Ramos (cell line): ENCODE results near the gene FBXW7.

Experiments
- in situ Hi-C: fragments of 300-500 bp; cut with MboI; formaldehyde crosslinking; loops from one replicate; pipeline ENCODE4 v1.14.3; 2022; ENCODE audit warnings: low sequenced_read_pairs; ENCODE audit not compliant: unreplicated experiment

The FBXW7 gene

GRCh38 chr4:152389359-152389758, 146.5 kb downstream of the FBXW7 start:
- in situ Hi-C loops, result no loop called here

GRCh38 chr4:152385551-152385950, 150.3 kb downstream of the FBXW7 start:
- in situ Hi-C loops, result no loop called here

- in situ Hi-C loops, result no loop called here
Measured at GRCh38 chr4:152382057-152382785, 153.7 kb downstream of the FBXW7 start.

- in situ Hi-C loops, result no loop called here
Measured at GRCh38 chr4:152380919-152381318, 155.0 kb downstream of the FBXW7 start.

- in situ Hi-C loops, result no loop called here
Measured at GRCh38 chr4:152380185-152380584, 155.7 kb downstream of the FBXW7 start.

GRCh38 chr4:152374606-152375285, 161.1 kb downstream of the FBXW7 start:
- in situ Hi-C loops, result no loop called here

- in situ Hi-C loops, result no loop called here
Measured at GRCh38 chr4:152374153-152374552, 161.7 kb downstream of the FBXW7 start.

GRCh38 chr4:152372444-152372843, 163.4 kb downstream of the FBXW7 start:
- in situ Hi-C loops, result no loop called here

- in situ Hi-C loops, result no loop called here
Measured at GRCh38 chr4:152369902-152370295, 166.0 kb downstream of the FBXW7 start.

- in situ Hi-C loops, result no loop called here
Measured at GRCh38 chr4:152369203-152369901, 166.5 kb downstream of the FBXW7 start.

GRCh38 chr4:152368001-152368400, 167.9 kb downstream of the FBXW7 start:
- in situ Hi-C loops, result no loop called here

GRCh38 chr4:152364883-152365282, 171.0 kb downstream of the FBXW7 start:
- in situ Hi-C loops, result no loop called here

- in situ Hi-C loops, result no loop called here
Measured at GRCh38 chr4:152364383-152364782, 171.5 kb downstream of the FBXW7 start.

GRCh38 chr4:152363904-152364303, 172.0 kb downstream of the FBXW7 start:
- in situ Hi-C loops, result no loop called here

- in situ Hi-C loops, result no loop called here
Measured at GRCh38 chr4:152363086-152363485, 172.8 kb downstream of the FBXW7 start.

GRCh38 chr4:152360045-152360410, 175.9 kb downstream of the FBXW7 start:
- in situ Hi-C loops, result no loop called here

- in situ Hi-C loops, result no loop called here
Measured at GRCh38 chr4:152359208-152360044, 176.5 kb downstream of the FBXW7 start.

- in situ Hi-C loops, result no loop called here
Measured at GRCh38 chr4:152357206-152357605, 178.7 kb downstream of the FBXW7 start.

- in situ Hi-C loops, result no loop called here
Measured at GRCh38 chr4:152356428-152357034, 179.4 kb downstream of the FBXW7 start.

GRCh38 chr4:152352622-152353116, 183.2 kb downstream of the FBXW7 start:
- in situ Hi-C loops, result no loop called here
